ENCODE measurements around the gene LVRN.

Gene LVRN

DNA sequence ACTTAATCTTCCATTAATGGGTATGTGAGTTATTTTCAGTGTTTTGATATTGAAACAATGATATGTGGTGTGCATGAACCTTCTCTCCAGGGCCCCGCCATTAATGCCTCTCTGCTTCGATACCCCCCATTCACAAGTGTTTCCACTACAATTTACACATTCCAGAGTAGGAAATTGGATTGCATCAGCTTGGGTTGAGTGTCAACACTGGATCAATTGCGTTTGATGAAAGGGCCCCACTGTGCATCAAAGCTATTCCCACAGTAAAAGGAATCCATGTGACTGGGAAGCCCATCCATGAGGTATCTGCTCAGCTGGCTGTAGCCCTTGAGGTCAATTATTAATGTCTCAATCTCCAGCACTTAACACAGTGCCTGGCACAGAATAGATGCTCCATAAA, 17.8 kb upstream of the LVRN start:
- H3K4me1 Mint-ChIP-seq (ENCODE audit: low read depth) = no peaks in the 10 kb centered on the region
- peaks cover 3% of the 10 kb centered on the region for H3K27me3 Mint-ChIP-seq (ENCODE audit: low read depth)
- no peaks in the 10 kb centered on the region for H3K36me3 Mint-ChIP-seq (ENCODE audit: low read depth)
- no peak overlapping the region for H3K27ac Mint-ChIP-seq
- H3K9me3 Mint-ChIP-seq = peaks cover 5% of the 10 kb centered on the region
- H3K4me3 Mint-ChIP-seq = no peak overlapping the region

DNA sequence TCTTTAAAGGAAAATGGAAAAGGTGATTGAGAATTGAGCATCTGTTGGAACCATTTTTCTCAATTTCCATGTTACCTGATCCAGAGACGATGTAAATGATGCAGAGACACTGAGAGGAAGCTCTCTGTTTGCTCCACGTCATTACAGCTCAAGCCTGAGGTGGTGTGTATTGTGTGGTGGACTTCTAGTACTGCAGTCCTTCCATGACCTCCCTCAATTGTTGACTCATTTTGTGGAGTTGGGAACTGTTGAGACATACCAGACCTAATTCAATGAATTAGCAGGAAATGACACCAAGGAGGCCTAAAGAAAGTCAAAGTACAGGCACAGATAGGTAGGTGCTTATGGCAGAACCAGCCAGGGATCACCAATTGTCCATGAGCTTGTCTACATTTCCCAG, 15.6 kb upstream of the LVRN start:
- Mint-ChIP-seq H3K27me3 (ENCODE audit: low read depth) (peaks cover 3% of the 10 kb centered on the region), H3K4me1 (ENCODE audit: low read depth) (no peaks in the 10 kb centered on the region), H3K9me3 (no peaks in the 10 kb centered on the region), H3K36me3 (ENCODE audit: low read depth) (no peaks in the 10 kb centered on the region), H3K4me3 (no peak overlapping the region), H3K27ac (no peak overlapping the region)

DNA sequence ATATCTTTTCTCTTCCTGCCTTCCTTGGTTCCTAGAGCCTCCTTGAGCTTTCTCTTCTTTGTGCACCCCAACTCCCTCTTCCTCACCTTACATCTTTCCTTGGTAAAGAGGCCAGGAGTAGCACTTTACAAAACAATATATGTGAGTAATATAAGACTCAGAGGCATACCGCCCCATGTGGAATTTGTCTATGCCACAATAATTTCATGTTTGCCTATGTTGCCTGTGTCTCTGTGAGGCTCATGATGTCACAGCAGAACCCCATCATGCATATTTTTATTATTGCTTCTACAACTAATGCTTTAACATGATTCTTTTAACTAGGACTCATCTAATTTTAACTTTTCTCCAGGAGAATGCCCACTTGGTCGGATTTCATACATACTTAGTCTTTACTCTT, 15.0 kb upstream of the LVRN start:
- no peak overlapping the region for H3K27ac Mint-ChIP-seq
- H3K9me3 Mint-ChIP-seq = no peaks in the 10 kb centered on the region
- H3K4me3 Mint-ChIP-seq = no peak overlapping the region
- H3K36me3 Mint-ChIP-seq (ENCODE audit: low read depth) = no peaks in the 10 kb centered on the region
- no peaks in the 10 kb centered on the region for H3K4me1 Mint-ChIP-seq (ENCODE audit: low read depth)
- H3K27me3 Mint-ChIP-seq (ENCODE audit: low read depth) = peaks cover 3% of the 10 kb centered on the region

GRCh38 chr5:115948091-115948534, 14.2 kb upstream of the LVRN start:
- no peaks in the 10 kb centered on the region for H3K4me1 Mint-ChIP-seq (ENCODE audit: low read depth)
- no peaks in the 10 kb centered on the region for H3K9me3 Mint-ChIP-seq
- H3K4me3 Mint-ChIP-seq = no peak overlapping the region
- H3K27me3 Mint-ChIP-seq (ENCODE audit: low read depth) = peaks cover 3% of the 10 kb centered on the region
- H3K36me3 Mint-ChIP-seq (ENCODE audit: low read depth) = no peaks in the 10 kb centered on the region
- H3K27ac Mint-ChIP-seq = no peak overlapping the region

DNA sequence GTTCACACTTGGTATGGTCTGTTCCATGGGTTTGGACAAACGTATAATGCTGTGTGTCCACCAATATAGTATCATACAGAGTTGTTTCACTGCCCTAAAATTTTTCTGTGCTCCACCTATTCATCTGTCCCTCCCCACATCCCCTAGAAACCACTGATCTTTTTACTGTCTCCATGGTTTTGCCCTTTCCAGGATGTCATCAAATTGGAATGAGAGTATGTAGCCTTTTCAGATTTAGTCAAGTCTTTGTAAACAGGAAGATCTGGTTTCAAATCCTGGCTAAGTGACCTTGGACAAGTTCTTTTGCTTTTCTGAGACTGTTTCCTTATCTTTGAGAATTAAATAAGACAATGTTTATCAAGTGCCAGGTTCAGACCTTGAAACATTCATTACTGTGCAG, 13.2 kb upstream of the LVRN start:
- H3K36me3 Mint-ChIP-seq (ENCODE audit: low read depth) = no peaks in the 10 kb centered on the region
- H3K9me3 Mint-ChIP-seq = no peaks in the 10 kb centered on the region
- peaks cover 7% of the 10 kb centered on the region for H3K27me3 Mint-ChIP-seq (ENCODE audit: low read depth)
- H3K4me3 Mint-ChIP-seq = no peak overlapping the region
- no peaks in the 10 kb centered on the region for H3K4me1 Mint-ChIP-seq (ENCODE audit: low read depth)
- H3K27ac Mint-ChIP-seq = no peak overlapping the region

GRCh38 chr5:115952588-115952987, 9.7 kb upstream of the LVRN start:
- Mint-ChIP-seq H3K4me1 (ENCODE audit: low read depth) (no peaks in the 10 kb centered on the region), H3K27me3 (ENCODE audit: low read depth) (peaks cover 7% of the 10 kb centered on the region), H3K4me3 (no peak overlapping the region), H3K36me3 (ENCODE audit: low read depth) (no peaks in the 10 kb centered on the region), H3K9me3 (no peaks in the 10 kb centered on the region), H3K27ac (no peak overlapping the region)

- Mint-ChIP-seq H3K27me3 (ENCODE audit: low read depth) (peaks cover 17% of the 10 kb centered on the region), H3K36me3 (ENCODE audit: low read depth) (no peaks in the 10 kb centered on the region), H3K4me1 (ENCODE audit: low read depth) (no peaks in the 10 kb centered on the region), H3K4me3 (no peak overlapping the region), H3K27ac (no peak overlapping the region), H3K9me3 (no peaks in the 10 kb centered on the region)
Measured at GRCh38 chr5:115954144-115954543, 8.1 kb upstream of the LVRN start.

DNA sequence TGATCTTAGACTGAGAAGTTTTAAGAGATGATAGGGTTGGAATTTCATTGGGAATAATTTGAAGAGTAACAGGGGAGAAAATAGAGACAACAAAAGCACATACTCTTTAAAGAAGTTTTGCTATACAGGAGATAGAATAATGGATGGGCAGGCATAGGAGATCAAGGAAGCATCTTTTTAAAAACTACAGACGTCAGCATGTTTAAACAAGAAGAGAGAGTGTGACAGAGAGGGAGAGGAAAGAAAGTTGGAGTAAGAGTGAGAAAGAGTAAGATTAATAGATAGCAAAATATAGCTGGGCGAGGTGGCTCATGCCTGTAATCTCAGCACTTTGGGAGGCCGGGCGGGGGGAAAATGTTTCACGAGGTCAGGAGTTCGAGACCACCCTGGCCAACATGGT, 5.3 kb upstream of the LVRN start:
- no peaks in the 10 kb centered on the region for H3K4me1 Mint-ChIP-seq (ENCODE audit: low read depth)

GRCh38 chr5:115961381-115962238, 665 bp upstream of the LVRN start:
- Mint-ChIP-seq H3K4me3 (no peak overlapping the region), H3K9me3 (no peaks in the 10 kb centered on the region), H3K27ac (no peak overlapping the region), H3K4me1 (ENCODE audit: low read depth) (no peaks in the 10 kb centered on the region), H3K36me3 (ENCODE audit: low read depth) (no peaks in the 10 kb centered on the region), H3K27me3 (ENCODE audit: low read depth) (peaks cover 63% of the 10 kb centered on the region)

More for the DNA sequence above, 5.3 kb upstream of the LVRN start:
- no peaks in the 10 kb centered on the region for H3K9me3 Mint-ChIP-seq
- no peak overlapping the region for H3K4me3 Mint-ChIP-seq
- H3K36me3 Mint-ChIP-seq (ENCODE audit: low read depth) = no peaks in the 10 kb centered on the region
- no peak overlapping the region for H3K27ac Mint-ChIP-seq
- peaks cover 30% of the 10 kb centered on the region for H3K27me3 Mint-ChIP-seq (ENCODE audit: low read depth)

GRCh38 chr5:115962565-115963402, 509 bp downstream of the LVRN start:
- no peaks in the 10 kb centered on the region for H3K36me3 Mint-ChIP-seq (ENCODE audit: low read depth)
- H3K27me3 Mint-ChIP-seq (ENCODE audit: low read depth) = peaks cover 66% of the 10 kb centered on the region
- H3K9me3 Mint-ChIP-seq = no peaks in the 10 kb centered on the region
- H3K4me3 Mint-ChIP-seq = no peak overlapping the region
- H3K4me1 Mint-ChIP-seq (ENCODE audit: low read depth) = no peaks in the 10 kb centered on the region
- H3K27ac Mint-ChIP-seq = no peak overlapping the region

DNA sequence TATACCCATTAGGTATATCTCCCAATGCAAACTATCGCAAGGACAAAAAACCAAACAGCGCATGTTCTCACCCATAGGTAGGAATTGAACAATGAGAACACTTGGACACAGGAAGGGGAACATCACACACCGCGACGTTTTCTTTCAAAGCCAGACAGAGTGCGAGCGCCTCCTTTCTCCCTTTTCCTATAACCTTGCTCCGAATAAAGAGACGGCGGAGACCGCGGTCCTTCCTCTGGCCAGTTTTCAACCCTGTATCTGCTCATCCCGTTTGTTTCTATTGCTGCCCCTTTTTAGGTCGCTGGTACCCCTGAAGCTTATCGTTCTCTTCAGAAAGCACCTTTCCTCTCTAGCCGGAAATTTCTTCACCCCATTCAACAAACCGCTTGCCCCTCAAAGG, 1.3 kb downstream of the LVRN start:
- Mint-ChIP-seq H3K36me3 (ENCODE audit: low read depth) (no peaks in the 10 kb centered on the region), H3K9me3 (no peaks in the 10 kb centered on the region), H3K27ac (peak overlapping the region; percentile 1), H3K4me1 (ENCODE audit: low read depth) (no peaks in the 10 kb centered on the region), H3K27me3 (ENCODE audit: low read depth) (peaks cover 64% of the 10 kb centered on the region), H3K4me3 (no peak overlapping the region)

- no peaks in the 10 kb centered on the region for H3K9me3 Mint-ChIP-seq
- no peaks in the 10 kb centered on the region for H3K4me1 Mint-ChIP-seq (ENCODE audit: low read depth)
- H3K27ac Mint-ChIP-seq = no peak overlapping the region
- H3K36me3 Mint-ChIP-seq (ENCODE audit: low read depth) = no peaks in the 10 kb centered on the region
- no peak overlapping the region for H3K4me3 Mint-ChIP-seq
- H3K27me3 Mint-ChIP-seq (ENCODE audit: low read depth) = peaks cover 43% of the 10 kb centered on the region
Measured at GRCh38 chr5:115968770-115969169, 6.5 kb downstream of the LVRN start.

DNA sequence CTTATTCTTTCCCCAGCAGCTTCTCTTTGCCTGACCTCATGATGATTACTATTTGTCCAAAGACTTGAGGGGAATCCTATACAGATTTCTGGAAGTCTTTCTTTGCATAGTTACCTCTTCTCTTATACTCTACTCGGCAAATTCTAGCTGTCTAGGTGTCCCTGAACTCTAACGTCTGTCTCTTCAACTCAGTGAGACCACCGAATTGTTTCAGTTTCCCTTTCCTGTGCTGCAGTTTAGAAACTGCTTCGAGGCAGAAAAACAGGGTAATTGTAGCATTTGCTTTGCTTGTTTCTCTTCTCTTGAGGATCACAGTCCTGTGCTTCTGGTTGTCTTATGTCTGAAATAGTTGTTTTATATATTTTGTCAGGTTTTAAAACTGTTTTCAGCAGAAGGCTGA, 14.8 kb downstream of the LVRN start:
- Mint-ChIP-seq H3K36me3 (ENCODE audit: low read depth) (no peaks in the 10 kb centered on the region), H3K9me3 (no peaks in the 10 kb centered on the region), H3K4me1 (ENCODE audit: low read depth) (peaks cover 1% of the 10 kb centered on the region), H3K27me3 (ENCODE audit: low read depth) (peaks cover 10% of the 10 kb centered on the region), H3K27ac (no peak overlapping the region), H3K4me3 (no peak overlapping the region)

DNA sequence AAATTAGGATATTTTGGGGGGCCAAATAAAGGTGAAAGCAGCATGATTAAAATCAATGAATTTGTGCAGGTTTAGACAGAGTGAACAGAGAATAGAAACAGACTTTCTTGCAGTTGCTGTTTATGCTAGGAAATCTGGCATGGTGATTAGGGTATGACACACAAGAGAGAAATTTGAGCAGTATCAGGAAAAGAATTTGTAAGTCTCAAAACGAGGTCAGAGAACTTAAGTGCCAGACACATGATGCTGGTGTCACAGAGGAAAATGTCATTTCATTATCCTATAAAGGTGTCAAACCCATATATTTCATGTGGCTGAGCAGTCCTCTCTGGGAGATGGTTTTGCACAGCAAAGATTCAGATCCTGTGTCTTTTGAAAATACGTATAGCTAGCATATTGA, 15.7 kb downstream of the LVRN start:
- H3K4me3 Mint-ChIP-seq = no peak overlapping the region
- H3K4me1 Mint-ChIP-seq (ENCODE audit: low read depth) = peaks cover 1% of the 10 kb centered on the region
- peaks cover 13% of the 10 kb centered on the region for H3K27me3 Mint-ChIP-seq (ENCODE audit: low read depth)
- no peaks in the 10 kb centered on the region for H3K9me3 Mint-ChIP-seq
- H3K27ac Mint-ChIP-seq = no peak overlapping the region
- H3K36me3 Mint-ChIP-seq (ENCODE audit: low read depth) = no peaks in the 10 kb centered on the region

GRCh38 chr5:115978779-115979178, 16.5 kb downstream of the LVRN start:
- H3K9me3 Mint-ChIP-seq = no peaks in the 10 kb centered on the region
- H3K27ac Mint-ChIP-seq = no peak overlapping the region
- H3K27me3 Mint-ChIP-seq (ENCODE audit: low read depth) = peaks cover 13% of the 10 kb centered on the region

More at GRCh38 chr5:115978779-115979178, 16.5 kb downstream of the LVRN start:
- H3K4me3 Mint-ChIP-seq = no peak overlapping the region
- H3K36me3 Mint-ChIP-seq (ENCODE audit: low read depth) = no peaks in the 10 kb centered on the region
- peaks cover 1% of the 10 kb centered on the region for H3K4me1 Mint-ChIP-seq (ENCODE audit: low read depth)

All from T-helper 1 cell treated with Interleukin-12 subunit alpha and Interleukin-12 subunit beta and Interleukin-4 antibody, amounts not matched to agents 30 μg/mL and 1 μg/mL, for 36 hours (primary cell).